Right forelimb (tissue), 1 donor: ENCODE data around the gene C3orf22.

Experiments
- DNase-seq: peaks from one replicate; pipeline ENCODE4 v3.0.0-alpha.2; 2018

The C3orf22 gene

DNA sequence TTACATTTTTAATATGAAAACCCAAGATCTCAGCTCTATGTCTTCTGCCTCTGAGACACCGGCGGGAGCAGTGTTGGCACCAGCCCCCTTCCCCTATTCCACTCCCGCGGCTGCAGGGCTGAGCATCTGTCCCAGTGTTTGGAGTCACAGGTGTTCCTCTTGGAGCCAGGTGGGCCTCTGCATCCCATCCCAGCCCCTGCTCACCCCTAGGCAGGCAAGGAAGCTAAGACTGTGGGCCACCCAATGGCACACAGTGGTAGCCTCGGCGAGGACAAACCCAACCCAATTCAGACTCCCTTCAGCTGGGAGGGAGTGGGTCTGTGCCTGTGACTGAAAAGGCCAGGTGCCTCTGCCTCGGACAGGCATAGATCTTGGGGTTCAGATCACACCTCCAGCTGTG lies 31.7 kb downstream of the C3orf22 start:
- DNase-seq = no peak

DNA sequence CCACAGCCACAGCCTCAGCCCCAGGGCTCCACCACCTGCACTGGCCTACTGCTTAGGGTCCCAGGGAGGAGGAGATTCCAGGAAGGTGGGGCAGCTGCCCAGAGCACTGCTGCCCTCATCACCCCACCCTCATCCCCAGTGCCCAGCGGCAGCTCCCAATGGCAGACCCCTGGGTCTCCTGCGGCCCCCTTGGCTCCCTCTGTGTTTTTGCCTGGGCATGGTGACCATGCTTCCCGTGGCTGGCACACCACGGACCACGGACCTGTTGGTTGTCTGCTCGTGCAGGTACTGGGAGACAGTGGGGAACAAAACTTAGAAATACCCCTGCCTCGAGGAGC lies 32.1 kb downstream of the C3orf22 start:
- no peak for DNase-seq

DNA sequence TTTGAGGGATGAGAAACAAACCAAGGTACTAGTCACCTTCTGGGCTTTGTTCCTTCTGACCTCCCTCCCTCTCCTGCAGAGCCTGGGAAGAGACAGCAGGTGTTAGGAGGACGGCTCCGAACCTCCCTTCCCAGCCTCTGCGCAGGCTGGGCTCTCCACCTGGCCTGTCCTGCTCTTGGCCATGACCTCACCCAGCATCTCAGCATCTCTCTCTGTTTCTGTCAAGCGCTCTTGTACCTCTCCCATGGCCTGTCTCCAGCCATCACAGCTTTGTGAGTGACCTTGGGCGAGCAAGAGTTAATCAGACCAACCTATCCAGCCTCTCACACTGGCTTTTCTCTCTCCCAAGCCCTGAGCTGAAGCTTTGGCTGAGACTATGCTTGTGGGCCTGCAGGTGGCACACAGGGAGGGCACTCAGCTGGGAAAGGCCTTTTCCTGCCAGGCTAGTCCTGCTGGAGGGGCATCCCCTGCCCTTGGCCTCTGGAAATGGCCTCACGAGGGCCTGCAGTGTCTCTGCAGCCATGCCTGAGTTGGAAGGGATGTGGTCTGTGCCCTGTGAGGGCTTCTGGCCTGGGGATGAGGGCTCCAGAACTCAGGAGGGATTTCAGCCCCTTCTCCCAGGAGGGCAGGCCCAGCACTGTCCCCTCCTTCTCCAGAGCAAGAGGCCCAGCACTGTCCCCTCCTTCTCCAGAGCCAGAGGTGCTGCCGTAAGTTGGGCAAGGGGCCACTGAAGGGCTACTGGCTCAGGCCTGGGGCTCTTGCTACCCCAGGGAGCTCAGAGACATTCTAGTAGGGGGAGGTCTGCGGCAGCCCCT lies 32.7 kb downstream of the C3orf22 start:
- DNase-seq = no peak

DNA sequence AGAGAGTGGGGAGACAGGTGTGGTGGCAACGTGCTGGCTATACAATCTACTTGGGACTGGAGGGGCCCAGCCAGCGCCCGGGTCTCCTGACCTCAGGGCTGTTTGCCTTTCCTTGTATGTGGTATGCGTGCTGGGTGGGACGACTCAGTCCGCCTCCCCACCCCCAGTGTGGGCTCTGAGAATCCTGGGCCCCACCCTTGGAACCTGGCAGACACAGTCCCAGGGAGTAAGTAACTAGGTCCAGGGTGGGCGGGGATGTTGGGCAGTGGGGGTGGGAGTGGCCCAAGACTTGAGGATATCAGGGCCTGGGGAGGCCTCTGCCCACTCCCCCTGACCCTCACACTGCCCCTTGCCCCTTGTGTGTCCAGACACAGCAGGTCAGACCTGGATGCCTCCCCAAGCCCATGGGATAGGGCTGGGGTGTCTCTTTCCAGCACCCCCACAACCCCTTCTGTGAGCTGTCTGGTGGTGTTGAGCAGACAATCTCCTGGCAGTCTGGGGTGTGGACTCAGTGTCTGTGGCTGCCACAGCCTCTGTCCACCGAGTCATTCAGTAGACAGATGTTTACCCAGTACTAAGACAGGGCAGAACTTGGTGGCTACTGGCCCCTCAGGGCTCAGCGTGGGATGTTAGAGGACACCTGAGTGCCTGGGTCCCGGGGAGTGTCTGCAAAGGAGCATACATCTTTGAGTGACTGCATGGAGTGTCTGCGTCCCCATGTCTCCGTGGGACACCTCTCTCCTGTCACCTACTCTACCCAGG lies 33.5 kb downstream of the C3orf22 start:
- DNase-seq = no peak

DNA sequence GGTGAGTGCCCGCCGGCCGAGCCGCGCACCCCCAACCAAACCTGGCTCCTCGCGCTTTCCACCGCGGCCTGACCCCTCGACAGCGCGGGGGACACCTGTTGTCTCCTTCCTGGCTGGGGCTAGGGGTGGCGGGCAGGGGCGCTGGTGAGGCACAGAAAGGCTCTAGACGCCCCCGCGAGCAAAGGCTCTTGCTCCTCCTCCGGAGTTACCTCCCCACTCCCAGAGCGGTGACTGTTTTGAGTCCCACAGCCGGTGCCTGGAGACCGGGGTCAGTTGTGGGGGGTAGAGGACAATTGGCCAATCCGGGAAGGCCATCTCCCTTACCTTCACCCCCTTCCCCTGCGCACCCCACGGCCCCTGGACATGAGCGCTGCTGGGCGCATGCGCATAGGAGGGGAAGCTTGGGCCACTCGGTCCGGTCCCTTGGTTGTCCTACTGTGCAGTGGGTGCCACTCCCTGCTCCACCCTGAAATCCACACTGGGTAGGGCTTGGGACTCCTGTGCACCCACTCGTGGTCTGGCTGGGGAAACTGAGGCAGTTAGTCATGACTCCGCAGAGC lies 34.2 kb downstream of the C3orf22 start:
- DNase-seq = no peak

DNA sequence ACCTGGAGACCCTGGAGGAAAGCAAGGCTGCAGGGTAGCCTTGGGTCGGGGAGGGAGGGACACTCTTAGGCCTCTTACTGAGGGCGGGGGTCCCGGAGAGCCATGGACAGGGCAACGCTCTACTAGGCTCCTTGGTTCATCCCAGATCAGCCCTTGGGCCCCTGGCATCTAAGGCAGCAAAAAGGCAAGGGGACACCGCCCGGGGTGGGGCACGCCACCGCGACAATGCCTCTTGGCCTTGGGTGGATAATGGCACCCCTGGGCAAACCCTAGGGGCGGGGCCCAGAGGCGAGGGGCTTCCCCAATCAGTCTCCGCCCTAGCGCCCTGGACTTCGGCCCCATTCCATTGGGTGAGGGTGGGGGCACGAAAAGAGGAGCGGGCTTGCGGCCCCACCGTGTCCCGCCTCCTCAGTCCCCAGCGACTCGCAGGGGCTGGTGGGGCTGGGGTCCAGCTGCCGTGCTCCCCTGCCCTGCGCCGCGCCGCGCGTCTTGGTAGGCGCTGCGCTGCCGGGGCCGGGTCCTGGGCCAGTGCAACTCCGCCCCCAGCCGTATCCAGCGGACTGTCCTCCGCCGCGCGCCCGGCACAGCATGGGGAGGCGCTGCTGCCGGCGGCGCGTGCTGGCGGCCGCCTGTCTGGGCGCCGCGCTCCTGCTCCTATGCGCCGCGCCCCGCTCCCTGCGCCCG lies 34.8 kb downstream of the C3orf22 start, which contains the start of gene CHST13:
Gene CHST13 (plus strand): TSS at position 411 of the 684 bp plus-strand sequence. CDS start 178 bp downstream, at position 589.
- peak; percentile 66 for DNase-seq

DNA sequence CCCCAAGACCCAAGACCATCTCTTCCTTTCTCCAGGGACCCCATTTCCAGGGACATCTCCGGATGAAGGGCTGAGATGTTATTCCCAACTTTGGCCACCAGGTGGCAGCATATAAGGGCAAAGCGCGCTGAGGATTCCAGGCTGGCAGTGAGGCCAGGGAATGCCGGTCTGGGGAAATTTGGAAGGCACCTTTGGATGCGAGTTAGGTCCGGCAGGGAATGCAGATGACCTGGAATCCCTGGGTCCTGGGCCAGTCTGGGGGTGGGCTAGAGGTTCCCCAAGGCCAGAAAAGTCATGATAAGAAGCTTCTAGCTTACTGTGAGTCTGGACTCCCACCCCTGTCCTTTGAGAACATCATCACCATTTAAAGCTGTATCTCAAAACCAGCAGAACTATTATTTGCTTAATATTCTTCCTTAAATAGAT lies 36.4 kb downstream of the C3orf22 start:
- DNase-seq = peak; percentile 75

DNA sequence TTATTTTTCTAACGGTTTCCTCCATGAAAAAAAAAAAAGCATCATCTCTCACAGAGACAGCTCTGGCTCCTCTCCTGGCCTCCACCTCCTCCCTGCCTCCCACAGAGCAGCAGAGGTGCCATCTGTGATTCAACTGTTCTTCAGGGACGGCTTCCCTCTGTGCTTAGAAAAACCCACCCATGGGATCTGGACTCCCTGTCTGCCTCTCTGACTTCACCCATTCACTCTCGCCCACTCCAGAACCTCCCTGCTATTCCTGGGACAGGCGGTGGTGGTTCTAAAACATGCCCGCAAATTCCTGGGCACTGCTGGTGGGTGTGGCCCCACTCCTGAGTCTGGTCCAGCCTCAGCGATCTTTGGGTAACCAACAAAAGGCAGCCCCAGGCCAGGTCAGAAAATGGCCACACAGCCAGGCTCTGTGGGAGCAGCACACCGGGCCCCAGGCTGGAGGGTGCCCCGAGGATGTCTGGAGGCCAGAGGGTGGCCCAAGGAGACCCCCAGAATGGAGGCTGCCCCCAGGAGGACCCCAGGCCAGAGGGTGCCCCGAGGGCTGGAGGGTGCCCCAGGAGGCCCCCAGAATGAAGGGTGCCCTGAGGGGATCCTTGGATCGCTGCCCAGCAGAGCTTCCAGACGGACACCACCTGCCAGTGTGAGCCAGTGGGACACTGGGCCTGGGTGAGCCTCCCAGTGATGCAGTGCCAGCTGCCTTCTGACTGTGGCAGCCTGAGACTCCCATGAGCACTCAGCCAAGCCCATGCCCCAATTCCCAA lies 37.4 kb downstream of the C3orf22 start:
- no peak for DNase-seq

DNA sequence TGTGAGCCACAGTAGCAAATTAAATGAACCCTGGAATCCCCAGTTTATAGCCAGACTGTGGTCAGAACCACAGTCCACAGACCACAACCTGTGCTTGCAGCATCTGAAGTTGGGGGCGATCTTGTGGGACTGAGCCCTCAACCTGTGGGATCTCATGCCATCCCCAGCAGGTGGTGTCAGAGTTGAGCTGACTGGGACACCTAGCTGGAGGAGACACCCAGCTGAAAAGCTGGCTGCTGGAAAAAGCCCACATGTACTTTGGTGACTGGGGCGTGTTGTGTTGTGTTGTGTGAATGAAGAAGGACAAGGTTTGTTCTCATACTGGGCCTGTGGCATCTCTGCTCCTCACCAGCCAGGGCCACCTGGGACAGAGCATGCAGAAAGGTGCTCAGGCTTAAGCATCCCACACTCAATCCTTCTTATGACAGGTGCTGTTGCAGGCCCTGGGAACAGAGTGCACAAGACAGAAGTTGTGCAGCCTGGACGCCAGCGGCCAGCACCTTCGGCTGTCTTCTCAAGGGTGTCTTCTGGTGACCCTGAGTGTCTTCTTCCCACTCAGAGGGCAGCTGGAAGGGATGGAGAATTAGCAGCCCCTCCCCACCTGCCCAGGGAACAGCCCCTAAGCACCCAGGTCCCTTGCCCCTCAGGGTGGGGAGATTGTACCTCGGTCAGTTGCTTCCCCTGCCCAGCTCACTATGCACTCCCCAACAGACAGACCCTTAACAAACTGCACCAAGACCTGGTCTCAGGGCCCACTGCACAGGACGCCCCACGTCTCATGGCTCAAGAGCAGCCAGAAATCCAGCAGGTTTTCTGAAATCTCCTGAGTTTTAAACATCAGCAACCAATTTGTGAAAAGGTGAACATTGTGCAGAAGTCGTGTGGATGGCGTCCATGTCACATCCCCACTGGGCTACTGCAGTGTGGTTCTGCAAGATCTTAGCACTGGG lies 39.0 kb downstream of the C3orf22 start:
- no peak for DNase-seq

DNA sequence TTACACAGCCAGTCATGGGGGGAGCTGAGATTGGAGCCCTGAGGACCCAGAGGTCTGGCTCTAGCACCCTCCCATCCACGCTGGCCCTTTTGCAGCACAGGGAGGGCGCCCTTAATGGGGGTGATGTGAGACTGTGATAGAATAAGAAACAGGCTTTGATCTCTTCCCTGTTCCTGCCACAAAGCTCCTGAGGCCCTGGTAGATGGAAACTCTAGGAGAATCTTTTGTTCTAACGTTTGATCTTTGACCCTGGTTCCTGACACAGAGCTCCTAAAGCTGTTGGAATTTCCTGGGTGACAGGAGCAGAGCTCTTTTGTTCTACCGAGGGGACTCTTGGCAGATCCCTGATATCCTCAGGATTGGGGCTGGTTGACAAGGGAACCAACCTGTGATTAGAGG lies 40.0 kb downstream of the C3orf22 start:
- no peak for DNase-seq

DNA sequence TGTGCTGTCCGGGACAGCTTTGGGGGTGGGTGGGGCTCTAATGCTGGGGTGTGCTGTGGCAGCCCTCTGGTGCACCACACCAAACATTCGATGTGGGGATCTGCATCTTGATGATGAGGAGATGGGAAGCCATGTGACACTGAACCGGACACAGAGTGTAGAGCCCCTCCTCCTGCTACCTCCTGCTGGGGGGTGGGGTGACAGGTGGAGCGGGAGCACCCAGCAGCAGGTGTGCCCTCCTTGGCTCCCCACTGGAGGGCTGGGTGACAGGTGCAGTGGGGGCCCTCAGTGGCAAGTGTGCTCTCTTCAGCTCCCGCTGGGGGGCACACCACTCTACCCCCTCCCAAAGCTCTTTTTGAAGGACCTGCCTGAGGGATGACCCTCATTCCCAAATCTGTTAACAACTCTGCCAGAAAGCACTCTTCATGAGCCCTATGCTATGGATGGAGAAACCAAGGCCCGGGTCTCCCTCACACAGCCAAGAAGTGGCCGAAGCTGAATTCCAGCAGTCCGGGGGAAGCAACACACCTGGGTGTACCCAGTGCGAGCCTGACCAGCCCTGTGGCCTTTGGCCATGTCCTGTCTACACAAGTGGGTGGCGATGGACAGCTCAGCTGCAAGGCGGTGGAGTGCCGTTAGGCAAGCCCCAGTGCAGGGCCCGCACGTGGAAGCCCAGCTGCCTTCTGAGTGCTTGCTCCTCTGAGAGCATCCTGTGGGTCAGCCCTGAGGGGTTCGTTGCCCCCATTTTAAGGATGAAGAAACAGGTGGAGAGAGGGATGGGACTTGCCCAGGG lies 40.5 kb downstream of the C3orf22 start:
- DNase-seq = no peak

DNA sequence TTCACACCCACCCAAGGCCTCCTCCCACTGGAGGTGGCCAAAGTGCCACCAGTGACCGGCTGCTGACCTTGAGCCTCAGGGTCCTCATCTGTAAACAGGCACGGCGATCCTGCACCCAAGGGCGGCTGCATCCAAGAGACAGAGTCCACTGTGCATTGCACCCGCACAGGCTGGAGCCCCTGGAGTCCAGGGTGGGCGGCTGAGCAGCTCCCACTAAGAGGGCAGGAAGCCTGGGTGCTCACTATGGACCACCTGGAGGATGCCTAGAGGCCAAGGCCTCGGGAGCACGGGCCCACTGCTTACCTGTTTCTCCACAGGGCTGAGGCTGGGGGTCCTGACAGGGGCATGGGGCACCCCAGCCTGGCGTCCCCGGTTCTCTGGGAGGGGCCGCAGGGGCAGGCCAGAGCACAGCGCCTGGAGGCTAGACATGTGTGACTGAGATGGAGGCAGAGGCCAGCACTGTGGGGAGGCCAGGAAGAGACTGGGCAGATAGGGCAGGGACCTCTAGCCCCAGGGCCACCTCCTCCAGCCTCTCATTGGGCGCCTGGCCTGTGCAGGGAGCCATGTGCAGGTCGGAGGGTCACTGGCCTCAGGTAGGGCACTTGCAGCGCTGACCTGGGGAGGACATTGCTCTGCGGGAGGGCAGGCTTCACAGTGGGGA lies 41.3 kb downstream of the C3orf22 start, which contains the start of gene UROC1:
Gene UROC1 (minus strand): TSS at position 483 of the 661 bp plus-strand sequence. CDS start 54 bp downstream, at position 429.
- DNase-seq = no peak

DNA sequence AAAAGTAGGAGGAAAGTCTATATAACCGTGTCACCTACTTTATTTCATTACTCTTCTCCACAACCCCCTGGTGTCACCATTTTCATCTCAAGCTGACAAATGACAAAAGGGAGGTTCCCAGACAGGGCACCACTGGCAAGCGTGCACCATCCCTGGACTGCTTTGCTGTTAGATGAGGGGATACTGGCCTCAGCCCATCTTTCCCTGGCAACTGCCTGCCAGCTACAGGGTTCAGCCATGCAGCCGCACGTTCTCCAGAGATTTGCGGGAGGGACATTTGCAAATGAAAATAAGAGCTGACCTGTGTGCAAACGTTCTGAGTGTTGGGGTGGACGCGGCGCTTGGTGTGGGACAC lies 41.8 kb downstream of the C3orf22 start:
- DNase-seq = no peak

DNA sequence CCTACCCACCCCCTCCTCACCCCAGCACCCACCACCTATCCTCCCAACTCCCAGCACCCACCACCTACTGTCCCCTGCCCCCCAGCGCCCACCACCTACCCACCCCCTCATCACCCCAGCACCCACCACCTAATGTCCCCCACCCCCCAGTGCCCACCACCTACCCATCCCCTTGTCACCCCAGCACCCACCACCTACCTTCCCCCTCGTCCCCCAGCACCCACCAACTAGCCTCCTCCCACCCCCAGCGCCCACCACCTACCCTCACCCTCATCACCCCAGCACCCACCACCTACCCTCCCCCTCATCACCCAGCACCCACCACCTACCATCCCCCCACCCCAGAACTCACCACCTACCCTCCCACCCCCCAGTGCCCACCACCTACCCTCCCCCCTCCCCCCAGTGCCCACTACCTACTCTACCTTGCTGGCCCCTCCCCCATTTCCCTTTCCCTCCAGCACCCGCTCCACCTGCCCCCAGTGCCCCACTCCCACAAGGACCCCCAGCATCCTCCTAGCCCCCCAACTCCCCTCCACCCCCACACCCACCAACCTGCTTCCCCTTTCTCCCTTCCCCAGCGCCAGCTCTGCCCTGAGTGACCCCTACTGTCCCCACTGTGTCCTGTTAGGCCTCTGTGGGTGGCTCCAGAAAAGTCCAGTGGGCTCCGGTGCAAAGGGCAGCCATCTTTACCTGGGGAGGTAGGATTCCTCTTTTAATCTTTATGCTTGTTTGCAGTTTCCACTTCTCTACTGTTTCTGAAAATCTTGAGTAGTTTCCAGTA lies 42.4 kb downstream of the C3orf22 start:
- no peak for DNase-seq

DNA sequence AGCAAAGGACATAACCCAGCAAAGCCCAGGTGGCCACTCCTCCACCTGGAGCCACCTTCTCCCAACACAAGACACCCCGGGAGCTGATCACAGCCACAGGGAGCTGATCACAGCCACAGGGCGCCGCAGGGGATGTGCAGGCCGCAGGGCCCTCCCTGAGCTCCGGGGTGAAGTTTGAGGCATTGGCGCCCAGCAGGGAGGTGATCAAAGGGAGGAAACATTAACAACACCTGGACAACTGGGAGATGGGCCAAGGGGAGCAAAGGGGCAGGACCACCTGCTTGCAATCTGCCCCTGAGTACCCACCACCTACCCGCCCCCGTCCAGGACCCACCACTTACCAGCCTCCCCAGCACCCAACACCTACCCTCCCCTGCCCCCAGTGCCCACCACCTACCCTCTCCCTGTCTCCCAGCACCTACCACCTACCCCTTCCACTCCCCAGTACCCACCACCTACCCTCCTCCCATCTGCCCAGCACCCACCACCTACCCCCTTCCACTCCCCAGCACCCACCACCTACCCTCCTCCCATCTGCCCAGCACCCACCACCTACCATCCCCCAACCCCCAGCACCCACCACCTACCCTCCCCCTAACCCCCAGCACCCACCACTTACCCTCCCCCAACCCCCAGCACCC lies 43.5 kb downstream of the C3orf22 start:
- no peak for DNase-seq

DNA sequence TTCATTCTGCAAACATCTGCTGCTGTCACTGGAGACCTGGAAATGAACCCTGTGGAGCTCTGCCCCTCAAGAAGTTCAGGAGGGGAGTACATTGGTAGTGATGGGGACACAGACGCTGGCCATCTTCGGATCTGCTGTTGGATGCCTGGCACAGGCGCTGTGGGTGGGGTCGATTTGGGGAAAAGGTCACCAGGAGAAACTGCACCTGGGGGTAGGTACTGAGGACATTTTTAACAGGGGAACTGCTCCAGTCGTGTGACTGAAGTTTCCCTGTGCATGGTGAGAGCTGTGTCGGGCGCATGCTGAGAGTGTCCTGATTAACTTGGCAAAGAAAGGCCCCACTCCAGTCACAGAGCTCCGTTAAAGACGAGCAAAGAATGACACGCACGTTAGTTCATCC lies 44.6 kb downstream of the C3orf22 start:
- DNase-seq = no peak

DNA sequence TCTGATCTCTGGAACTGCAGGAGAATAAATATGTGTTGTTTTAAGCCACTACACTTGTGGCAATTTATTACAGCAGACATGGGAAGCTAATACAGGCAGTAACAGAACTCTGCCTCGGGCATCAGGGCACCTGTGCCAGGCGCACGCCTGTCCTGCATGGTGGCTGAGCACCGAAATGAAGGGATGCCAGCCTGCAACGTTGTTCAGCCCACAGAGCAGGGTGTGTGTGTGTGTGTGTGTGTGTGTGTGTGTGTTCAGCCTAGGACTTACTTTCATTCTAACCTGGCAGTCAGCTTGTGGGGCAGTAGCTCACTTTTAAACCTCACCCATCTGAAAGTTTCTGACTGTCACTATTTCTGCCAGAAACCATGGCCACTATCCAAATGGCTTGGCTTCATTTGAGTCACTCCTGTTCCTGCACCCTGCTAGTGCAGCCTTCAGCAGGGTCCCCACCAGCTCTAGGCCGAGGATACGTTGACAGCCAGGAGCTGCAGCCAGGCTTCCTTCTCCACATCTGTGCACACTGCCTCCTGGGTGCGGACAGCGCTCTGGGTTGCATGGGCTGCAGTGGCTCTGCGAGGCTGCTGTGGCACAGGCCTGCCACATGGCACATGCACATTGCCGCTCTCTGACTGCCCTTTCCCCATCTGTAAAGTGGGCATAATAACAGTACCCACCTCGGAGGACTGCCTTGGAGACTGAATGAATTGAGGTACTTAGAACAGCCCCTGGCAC lies 45.6 kb downstream of the C3orf22 start:
- no peak for DNase-seq

DNA sequence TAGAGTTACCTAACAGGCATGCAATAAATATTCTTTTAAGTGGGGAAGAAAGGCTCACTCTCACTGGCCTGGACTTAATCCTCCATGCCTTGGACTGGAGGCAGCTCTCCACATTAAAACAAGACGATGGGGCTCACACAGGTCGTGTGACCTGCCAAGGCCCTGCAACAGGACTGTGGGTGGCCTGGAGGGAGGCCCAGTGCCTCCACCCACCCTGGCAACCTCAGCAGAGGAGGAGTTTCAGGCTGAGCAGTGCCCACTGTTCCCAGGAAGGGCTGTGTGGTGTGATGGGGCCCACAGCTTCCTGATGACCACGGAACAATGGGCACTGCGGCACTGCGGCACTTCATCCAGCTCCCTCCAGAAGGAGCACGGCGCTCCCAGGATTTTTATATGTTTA lies 46.7 kb downstream of the C3orf22 start:
- DNase-seq = no peak
